Measurements from ENCODE around the gene GRM1.

DNA sequence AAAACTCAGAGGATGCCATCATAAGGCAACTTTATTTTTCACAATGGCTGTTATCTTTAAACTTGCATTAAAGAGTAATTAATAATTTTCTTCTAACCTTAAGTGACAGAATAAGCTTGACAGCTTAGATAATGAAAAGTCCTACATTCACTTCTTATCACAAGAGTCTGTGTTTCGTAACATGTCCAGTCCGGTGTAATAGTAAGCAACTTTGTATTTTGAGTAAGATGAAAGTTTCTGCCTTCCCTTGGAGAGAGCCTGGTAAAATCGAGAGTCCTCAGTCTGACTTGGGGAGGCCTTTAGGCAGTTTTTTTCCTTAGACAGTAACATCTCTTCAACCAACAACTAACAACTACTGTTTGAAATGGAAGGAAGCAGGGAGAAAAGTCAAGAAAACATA lies 195.6 kb downstream of the GRM1 start:
- TF ChIP-seq POLR2A (IDR thresholded peaks at IDR 0.05) = no peak
- TF ChIP-seq, protein P1, sequence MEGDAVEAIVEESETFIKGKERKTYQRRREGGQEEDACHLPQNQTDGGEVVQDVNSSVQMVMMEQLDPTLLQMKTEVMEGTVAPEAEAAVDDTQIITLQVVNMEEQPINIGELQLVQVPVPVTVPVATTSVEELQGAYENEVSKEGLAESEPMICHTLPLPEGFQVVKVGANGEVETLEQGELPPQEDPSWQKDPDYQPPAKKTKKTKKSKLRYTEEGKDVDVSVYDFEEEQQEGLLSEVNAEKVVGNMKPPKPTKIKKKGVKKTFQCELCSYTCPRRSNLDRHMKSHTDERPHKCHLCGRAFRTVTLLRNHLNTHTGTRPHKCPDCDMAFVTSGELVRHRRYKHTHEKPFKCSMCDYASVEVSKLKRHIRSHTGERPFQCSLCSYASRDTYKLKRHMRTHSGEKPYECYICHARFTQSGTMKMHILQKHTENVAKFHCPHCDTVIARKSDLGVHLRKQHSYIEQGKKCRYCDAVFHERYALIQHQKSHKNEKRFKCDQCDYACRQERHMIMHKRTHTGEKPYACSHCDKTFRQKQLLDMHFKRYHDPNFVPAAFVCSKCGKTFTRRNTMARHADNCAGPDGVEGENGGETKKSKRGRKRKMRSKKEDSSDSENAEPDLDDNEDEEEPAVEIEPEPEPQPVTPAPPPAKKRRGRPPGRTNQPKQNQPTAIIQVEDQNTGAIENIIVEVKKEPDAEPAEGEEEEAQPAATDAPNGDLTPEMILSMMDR (IDR thresholded peaks at IDR 0.05) = no peak

Measured in prostate gland (tissue), 2 donors.